Omental fat pad (tissue), 4 donors: ENCODE measurements around the gene ADAMTSL4. TPM values are rescaled to one million over a fixed set of nuclear protein-coding genes. Genes with fewer than 3 reads are reported as not detected.
"Not testable (repeated sequence)": the region's sequence is repeated elsewhere in the genome, so short reads cannot be mapped to it uniquely, and the experiment has no call there.

Source experiments
- ATAC-seq: fragments of 150-250 bp; one replicate; pipeline ENCODE4 v1.9.1; 2016; ENCODE audit warnings: mild to moderate bottlenecking, moderate library complexity; ENCODE audit not compliant: low FRiP score
- DNase-seq: peaks from one replicate; pipeline ENCODE4 v3.0.0-alpha.2; 2019; ENCODE audit warnings: low spot score
- CTCF ChIP-seq, 3 donors: fragments of 450-650 bp; IDR thresholded peaks; one replicate each; pipeline ENCODE4 v1.5.1; 2016 to 2017; ENCODE audit warnings: antibody characterized with exemption in 3 of 3, mild to moderate bottlenecking in 3 of 3, moderate library complexity in 2 of 3
- total RNA-seq, 4 donors: library from RNA; depleted of rRNA; stranded (reverse); fragments of >200 nt; gene quantifications; one replicate each; pipeline ENCODE4 v1.1.0, GENCODE V29; 2016

Gene ADAMTSL4
- total RNA-seq, 4 donors from 2014 or later: 33.7 to 46.6 (median 39.9) TPM

- DNase-seq: no peak
- no peak for ATAC-seq
Measured at GRCh38 chr1:150576794-150577556, 27.8 kb downstream of the ADAMTSL4 start.

GRCh38 chr1:150577557-150578271, 28.5 kb downstream of the ADAMTSL4 start:
- no peak for ATAC-seq

More at GRCh38 chr1:150576794-150577556, 27.8 kb downstream of the ADAMTSL4 start:
- TF ChIP-seq CTCF (IDR thresholded peaks at IDR 0.05): no peak

GRCh38 chr1:150578272-150579109, 29.3 kb downstream of the ADAMTSL4 start:
- no peak for TF ChIP-seq CTCF (IDR thresholded peaks at IDR 0.05)
- no peak for DNase-seq
- ATAC-seq: no peak

More at GRCh38 chr1:150577557-150578271, 28.5 kb downstream of the ADAMTSL4 start:
- DNase-seq: no peak
- TF ChIP-seq CTCF (IDR thresholded peaks at IDR 0.05): no peak

- no peak for TF ChIP-seq CTCF (IDR thresholded peaks at IDR 0.05)
- peak; percentile 88 for ATAC-seq
- no peak for DNase-seq
Measured at GRCh38 chr1:150579110-150579944, 30.1 kb downstream of the ADAMTSL4 start, which contains the start of gene MCL1. MCL1 (minus strand) TSS chr1:150579610; CDS start chr1:150579530, 80 bp downstream.

- ATAC-seq: peak; percentile 20
- TF ChIP-seq CTCF (IDR thresholded peaks at IDR 0.05): no peak
- no peak for DNase-seq
Measured at GRCh38 chr1:150579945-150580642, 30.9 kb downstream of the ADAMTSL4 start.

- DNase-seq, ATAC-seq: not testable (repeated sequence)
Measured at GRCh38 chr1:150580966-150581365, 31.8 kb downstream of the ADAMTSL4 start.

- not testable (repeated sequence) for DNase-seq, ATAC-seq
Measured at GRCh38 chr1:150581437-150581836, 32.2 kb downstream of the ADAMTSL4 start.

- ATAC-seq: not testable (repeated sequence)
Measured at GRCh38 chr1:150581962-150582361, 32.8 kb downstream of the ADAMTSL4 start.

More at GRCh38 chr1:150581962-150582361, 32.8 kb downstream of the ADAMTSL4 start:
- DNase-seq: not testable (repeated sequence)
